ENCODE results near the gene ZSWIM5. TPM values are rescaled to one million over a fixed set of nuclear protein-coding genes. Genes with fewer than 3 reads are reported as not detected.
"Not testable (repeated sequence)": the region's sequence is repeated elsewhere in the genome, so short reads cannot be mapped to it uniquely, and the experiment has no call there.

The ZSWIM5 gene
- polyA plus RNA-seq, 1 experiment, result 0.15 TPM

- TF ChIP-seq CTCF (IDR thresholded peaks at IDR 0.05; ENCODE audit: insufficient read depth, low read depth, low read length), result no peak
- H3K36me3 ChIP-seq (ENCODE audit: control insufficient read depth, insufficient read depth, low read length), result no peaks in the 10 kb centered on the region
- DNase-seq (ENCODE audit: low read depth), result no peak
- H3K4me3 ChIP-seq (ENCODE audit: low read depth, low read length), result no peak overlapping the region
- 0 out of 2 replicates have a peak, but pooled peaks cover 1% of the 10 kb centered on the region for H3K27me3 ChIP-seq (ENCODE audit: control insufficient read depth, insufficient read depth, low read length)
- CTCF ChIA-PET, result interaction anchor here (0.6 kb wide), 1 partner anchor 79 kb away, joined by 3 read pairs; no protein-coding TSS in a partner anchor
- POLR2A ChIA-PET, result no interaction called here
These were observed 71.1 kb downstream of the ZSWIM5 start for GRCh38 chr1:45135316-45135715.

GRCh38 chr1:45134461-45134873, 71.9 kb downstream of the ZSWIM5 start:
- CTCF ChIA-PET, result no interaction called here
- POLR2A ChIA-PET, result no interaction called here
- Histone ChIP-seq H3K4me3 (ENCODE audit: low read depth, low read length) (no peak overlapping the region), H3K36me3 (ENCODE audit: control insufficient read depth, insufficient read depth, low read length) (no peaks in the 10 kb centered on the region), H3K27me3 (ENCODE audit: control insufficient read depth, insufficient read depth, low read length) (0 out of 2 replicates have a peak, but pooled peaks cover 1% of the 10 kb centered on the region)
- no peak for TF ChIP-seq CTCF (IDR thresholded peaks at IDR 0.05; ENCODE audit: insufficient read depth, low read depth, low read length)
- no peak for DNase-seq (ENCODE audit: low read depth)

GRCh38 chr1:45132719-45133118, 73.7 kb downstream of the ZSWIM5 start:
- POLR2A ChIA-PET; H3K4me3 ChIP-seq (ENCODE audit: low read depth, low read length); CTCF ChIA-PET; H3K27me3 ChIP-seq (ENCODE audit: control insufficient read depth, insufficient read depth, low read length); H3K36me3 ChIP-seq (ENCODE audit: control insufficient read depth, insufficient read depth, low read length); DNase-seq (ENCODE audit: low read depth): not testable (repeated sequence)

GRCh38 chr1:45123358-45123757, 83.0 kb downstream of the ZSWIM5 start:
- no peak for TF ChIP-seq CTCF (IDR thresholded peaks at IDR 0.05; ENCODE audit: insufficient read depth, low read depth, low read length)
- ChIA-PET CTCF (no interaction called here), POLR2A (no interaction called here)
- Histone ChIP-seq H3K27me3 (ENCODE audit: control insufficient read depth, insufficient read depth, low read length) (no peaks in the 10 kb centered on the region), H3K4me3 (ENCODE audit: low read depth, low read length) (no peak overlapping the region), H3K36me3 (ENCODE audit: control insufficient read depth, insufficient read depth, low read length) (no peaks in the 10 kb centered on the region)
- DNase-seq (ENCODE audit: low read depth), result no peak

GRCh38 chr1:45122724-45123123, 83.7 kb downstream of the ZSWIM5 start:
- Histone ChIP-seq H3K4me3 (ENCODE audit: low read depth, low read length) (no peak overlapping the region), H3K27me3 (ENCODE audit: control insufficient read depth, insufficient read depth, low read length) (no peaks in the 10 kb centered on the region), H3K36me3 (ENCODE audit: control insufficient read depth, insufficient read depth, low read length) (no peaks in the 10 kb centered on the region)
- TF ChIP-seq CTCF (IDR thresholded peaks at IDR 0.05; ENCODE audit: insufficient read depth, low read depth, low read length), result no peak
- DNase-seq (ENCODE audit: low read depth), result no peak
- CTCF ChIA-PET, result no interaction called here
- POLR2A ChIA-PET, result no interaction called here

GRCh38 chr1:45117766-45118165, 88.6 kb downstream of the ZSWIM5 start:
- H3K4me3 ChIP-seq (ENCODE audit: low read depth, low read length), result no peak overlapping the region
- ChIA-PET CTCF (no interaction called here), POLR2A (no interaction called here)
- no peaks in the 10 kb centered on the region for H3K36me3 ChIP-seq (ENCODE audit: control insufficient read depth, insufficient read depth, low read length)
- no peaks in the 10 kb centered on the region for H3K27me3 ChIP-seq (ENCODE audit: control insufficient read depth, insufficient read depth, low read length)
- TF ChIP-seq CTCF (IDR thresholded peaks at IDR 0.05; ENCODE audit: insufficient read depth, low read depth, low read length), result no peak
- DNase-seq (ENCODE audit: low read depth), result no peak
